GM12891 (cell line): ENCODE measurements around the gene CDC25B.

Experiments used
- POLR2A ChIP-seq: IDR thresholded peaks from 2 replicates; pipeline ENCODE4 v1.6.1; 2011; ENCODE audit warnings: low read depth, low read length, control low read depth
- POLR2AphosphoS5 ChIP-seq: IDR thresholded peaks from 2 replicates; pipeline ENCODE4 v1.6.1; 2011; ENCODE audit warnings: low read depth, low read length, control low read depth
- TAF1 ChIP-seq: IDR thresholded peaks from 2 replicates; pipeline ENCODE4 v1.6.1; 2011; ENCODE audit warnings: low read depth, low read length, control low read depth

- no peak for TF ChIP-seq POLR2AphosphoS5
- TF ChIP-seq POLR2A = no peak
- TF ChIP-seq TAF1 = no peak
These were observed 37.5 kb upstream of the CDC25B start for GRCh38 chr20:3758566-3758965.
